ENCODE results near the gene PNKD. TPM values are rescaled to one million over a fixed set of nuclear protein-coding genes. Genes with fewer than 3 reads are reported as not detected.

PNKD gene
- total and polyA plus RNA-seq, 10 of the 15 experiments (the other 5 are each of a cell fraction or from before 2014, with no cell fraction given): 27.2 to 106 (median 61.3) TPM

DNA sequence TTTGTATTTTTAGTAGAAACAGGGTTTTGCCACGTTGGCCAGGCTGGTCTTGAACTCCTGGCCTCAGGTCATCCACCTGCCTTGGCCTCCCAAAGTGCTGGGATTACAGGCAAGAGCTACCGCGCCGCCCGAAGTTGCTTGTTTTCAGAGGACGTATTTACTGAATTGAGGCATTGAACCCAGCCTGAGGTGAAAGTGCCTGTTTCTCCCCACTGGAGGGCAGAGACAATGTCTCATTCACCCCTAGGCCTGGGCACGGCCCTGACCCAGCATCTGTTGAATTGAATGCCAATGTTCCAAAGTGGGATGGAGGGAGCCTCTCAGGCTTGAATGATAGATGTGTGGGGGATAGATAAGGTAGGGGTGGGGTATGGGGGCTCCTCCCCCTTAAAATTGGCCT, 26.5 kb downstream of the PNKD start:
- WGBS (ENCODE audit: insufficient coverage, insufficient replicate concordance, low lambda C conversion rate, missing lambda C conversion rate): 79% methylated on average over 7 of the region's 7 CpGs
- ChIA-PET POLR2A (interaction anchor here (1.1 kb wide), 1 partner anchor 104 kb away, joined by 3 read pairs; no protein-coding TSS in a partner anchor), RAD21 (ENCODE audit: unreplicated experiment) (interaction anchor here (0.9 to 1.6 kb wide), 2 partner anchors 24 to 59 kb away, joined by 3 to 8 read pairs; no protein-coding TSS in a partner anchor), SMC1A (ENCODE audit: uncharacterized antibody, unreplicated experiment) (interaction anchor here (1.4 to 2.5 kb wide), 3 partner anchors 10 to 60 kb away, joined by 3 to 11 read pairs (median 5); partner anchors contain the start of gene CATIP), CTCF (interaction anchor here (4.2 to 8.2 kb wide), 2 partner anchors 24 to 60 kb away, joined by 43 to 150 read pairs; partner anchors contain the start of genes AAMP, CATIP and PNKD)
- no TSS peak for BruUV-seq (replicated peaks)
- no peak for ATAC-seq
- in situ Hi-C loops (cut with MboI) (loop anchor here (25.0 kb wide), 1 partner anchor 90 kb away; the partner anchor contains the start of genes CTDSP1 and SLC11A1), intact Hi-C loops (cut with micrococcal nuclease; ENCODE audit: unreplicated experiment) (loop anchor here (10.0 kb wide), 1 partner anchor 358 kb away; the partner anchor contains the start of genes BCS1L and ZNF142)
- Histone ChIP-seq H4K20me1 (ENCODE audit: control insufficient read depth, insufficient read depth) (no peaks in the 10 kb centered on the region), H2AFZ (ENCODE audit: control insufficient read depth, low read depth, low read length) (no peak overlapping the region), H3K79me2 (ENCODE audit: control insufficient read depth, insufficient read depth, low read length) (peaks cover 4% of the 10 kb centered on the region), H3K4me1 (ENCODE audit: control insufficient read depth, insufficient read depth, low read length) (peaks cover 4% of the 10 kb centered on the region; the same call in 1 of the 2 replicates), H3K9me3 (replicated peaks; ENCODE audit: control insufficient read depth, insufficient read depth, low read length) (no peaks in the 10 kb centered on the region), H3K27me3 (replicated peaks in 1 of 2; ENCODE audit: control insufficient read depth in 2 of 2, insufficient read depth in 2 of 2, low read length in 1 of 2) (no peaks in the 10 kb centered on the region), H3K4me3 (no peak overlapping the region), H3K9ac (ENCODE audit: control insufficient read depth, insufficient read depth, low read length) (no peak overlapping the region), H3K27ac (ENCODE audit: control insufficient read depth, insufficient read depth) (no peak overlapping the region), H3K4me2 (ENCODE audit: control insufficient read depth, insufficient read depth) (no peak overlapping the region), H3K36me3 (ENCODE audit: control insufficient read depth in 2 of 2, insufficient read depth in 2 of 2, low read length in 1 of 2) (no peaks in the 10 kb centered on the region)
- no peak for FAIRE-seq
- TF ChIP-seq MTA2 (IDR thresholded peaks at IDR 0.05; ENCODE audit: low read depth) (no peak), TCF7 (IDR thresholded peaks at IDR 0.05; ENCODE audit: borderline replicate concordance) (no peak), RELA (IDR thresholded peaks at IDR 0.05; ENCODE audit: borderline replicate concordance, partially characterized antibody) (no peak), NRF1 (conservative IDR thresholded peaks at IDR 0.05; ENCODE audit: low read depth, low read length) (no peak), MYB (IDR thresholded peaks at IDR 0.05; ENCODE audit: borderline replicate concordance, low read depth, low read length) (no peak)
- TF ChIP-seq, protein P1, sequence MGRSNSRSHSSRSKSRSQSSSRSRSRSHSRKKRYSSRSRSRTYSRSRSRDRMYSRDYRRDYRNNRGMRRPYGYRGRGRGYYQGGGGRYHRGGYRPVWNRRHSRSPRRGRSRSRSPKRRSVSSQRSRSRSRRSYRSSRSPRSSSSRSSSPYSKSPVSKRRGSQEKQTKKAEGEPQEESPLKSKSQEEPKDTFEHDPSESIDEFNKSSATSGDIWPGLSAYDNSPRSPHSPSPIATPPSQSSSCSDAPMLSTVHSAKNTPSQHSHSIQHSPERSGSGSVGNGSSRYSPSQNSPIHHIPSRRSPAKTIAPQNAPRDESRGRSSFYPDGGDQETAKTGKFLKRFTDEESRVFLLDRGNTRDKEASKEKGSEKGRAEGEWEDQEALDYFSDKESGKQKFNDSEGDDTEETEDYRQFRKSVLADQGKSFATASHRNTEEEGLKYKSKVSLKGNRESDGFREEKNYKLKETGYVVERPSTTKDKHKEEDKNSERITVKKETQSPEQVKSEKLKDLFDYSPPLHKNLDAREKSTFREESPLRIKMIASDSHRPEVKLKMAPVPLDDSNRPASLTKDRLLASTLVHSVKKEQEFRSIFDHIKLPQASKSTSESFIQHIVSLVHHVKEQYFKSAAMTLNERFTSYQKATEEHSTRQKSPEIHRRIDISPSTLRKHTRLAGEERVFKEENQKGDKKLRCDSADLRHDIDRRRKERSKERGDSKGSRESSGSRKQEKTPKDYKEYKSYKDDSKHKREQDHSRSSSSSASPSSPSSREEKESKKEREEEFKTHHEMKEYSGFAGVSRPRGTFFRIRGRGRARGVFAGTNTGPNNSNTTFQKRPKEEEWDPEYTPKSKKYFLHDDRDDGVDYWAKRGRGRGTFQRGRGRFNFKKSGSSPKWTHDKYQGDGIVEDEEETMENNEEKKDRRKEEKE (IDR thresholded peaks at IDR 0.05): no peak
- DNase-seq (ENCODE audit: low read depth, low spot score): no peak
